Measurements from ENCODE around the gene ACSL6.

Gene ACSL6

GRCh38 chr5:132050661-132051552, 39.4 kb upstream of the ACSL6 start (continued):
- TF ChIP-seq ZSCAN5A (tag by site-specific recombination; IDR thresholded peaks at IDR 0.05) (no peak), ZXDB (tag by site-specific recombination; IDR thresholded peaks at IDR 0.05) (no peak), YY2 (tag by site-specific recombination; IDR thresholded peaks at IDR 0.05) (no peak), OSR2 (tag by site-specific recombination; IDR thresholded peaks at IDR 0.05) (no peak)

- TF ChIP-seq ZNF146 (tag by site-specific recombination; IDR thresholded peaks at IDR 0.05) (no peak), ZNF202 (tag by site-specific recombination; IDR thresholded peaks at IDR 0.05; ENCODE audit: borderline replicate concordance) (no peak)
- POLR2A ChIA-PET = no interaction called here
- CTCF ChIA-PET = interaction anchor here (0.6 to 1.8 kb wide), 4 partner anchors 13 to 627 kb away, joined by 3 to 7 read pairs (median 4); no protein-coding TSS in a partner anchor
- Histone ChIP-seq H3K4me3 (ENCODE audit: low read depth, low read length) (no peak overlapping the region), H3K9me3 (ENCODE audit: control insufficient read depth, insufficient read depth, low read depth, low read length) (no peaks in the 10 kb centered on the region), H3K4me1 (ENCODE audit: control insufficient read depth, insufficient read depth, low read length) (no peaks in the 10 kb centered on the region), H3K36me3 (ENCODE audit: control insufficient read depth in 2 of 2, insufficient read depth in 1 of 2, low read length in 2 of 2) (no peaks in the 10 kb centered on the region), H3K27ac (ENCODE audit: extremely low read depth, low read depth, low read length) (no peak overlapping the region)
Measured at GRCh38 chr5:132050136-132050535, 38.7 kb upstream of the ACSL6 start.

GRCh38 chr5:132049559-132049958, 38.1 kb upstream of the ACSL6 start:
- no peak overlapping the region for H3K27ac ChIP-seq (ENCODE audit: extremely low read depth, low read depth, low read length)
- POLR2A ChIA-PET = interaction anchor here (0.8 kb wide), 1 partner anchor 374 kb away, joined by 3 read pairs; no protein-coding TSS in a partner anchor
- no peaks in the 10 kb centered on the region for H3K36me3 ChIP-seq (ENCODE audit: control insufficient read depth in 2 of 2, insufficient read depth in 1 of 2, low read length in 2 of 2)
- CTCF ChIA-PET = interaction anchor here (0.5 to 1.8 kb wide), 4 partner anchors 13 to 219 kb away, joined by 3 to 7 read pairs (median 4); no protein-coding TSS in a partner anchor
- no peaks in the 10 kb centered on the region for H3K9me3 ChIP-seq (ENCODE audit: control insufficient read depth, insufficient read depth, low read depth, low read length)
- H3K4me3 ChIP-seq (ENCODE audit: low read depth, low read length) = no peak overlapping the region
- no peaks in the 10 kb centered on the region for H3K4me1 ChIP-seq (ENCODE audit: control insufficient read depth, insufficient read depth, low read length)
- no peak for TF ChIP-seq PBX3 (CRISPR knock-in tag; IDR thresholded peaks at IDR 0.05)
- no peak for TF ChIP-seq ZNF24 (tag by site-specific recombination; IDR thresholded peaks at IDR 0.05)
- TF ChIP-seq ZNF48 (tag by site-specific recombination; IDR thresholded peaks at IDR 0.05) = no peak
- no peak for TF ChIP-seq ZNF791 (tag by site-specific recombination; IDR thresholded peaks at IDR 0.05)
- no peak for TF ChIP-seq KLF7 (tag by site-specific recombination; IDR thresholded peaks at IDR 0.05; ENCODE audit: borderline replicate concordance)
- TF ChIP-seq RBAK (tag by site-specific recombination; IDR thresholded peaks at IDR 0.05) = no peak
- TF ChIP-seq ZNF157 (tag by site-specific recombination; IDR thresholded peaks at IDR 0.05) = no peak
- TF ChIP-seq BCL11A (tag by site-specific recombination; IDR thresholded peaks at IDR 0.05; ENCODE audit: low read depth) = no peak
- no peak for TF ChIP-seq REST (tag by site-specific recombination; IDR thresholded peaks at IDR 0.05)
- no peak for TF ChIP-seq ZNF692 (tag by site-specific recombination; IDR thresholded peaks at IDR 0.05)
- TF ChIP-seq OSR2 (tag by site-specific recombination; IDR thresholded peaks at IDR 0.05) = no peak
- no peak for TF ChIP-seq HIC1 (tag by site-specific recombination; IDR thresholded peaks at IDR 0.05)
- no peak for TF ChIP-seq ZNF529 (tag by site-specific recombination; IDR thresholded peaks at IDR 0.05; ENCODE audit: insufficient replicate concordance)
- no peak for TF ChIP-seq ZNF16 (tag by site-specific recombination; IDR thresholded peaks at IDR 0.05; ENCODE audit: low read depth)
- no peak for TF ChIP-seq ZNF362 (tag by site-specific recombination; IDR thresholded peaks at IDR 0.05)
- no peak for TF ChIP-seq ZNF266 (tag by site-specific recombination; IDR thresholded peaks at IDR 0.05; ENCODE audit: low read depth)

Measured in HEK293 (cell line).